ENCODE results near the gene HOXA10.

Gene HOXA10

GRCh38 chr7:27180431-27181420, 6.6 kb upstream of the HOXA10 start:
- H3K27me3 ChIP-seq (replicated peaks; ENCODE audit: insufficient read depth, low read length), result peaks cover 60% of the 10 kb centered on the region
- H3K36me3 ChIP-seq (replicated peaks; ENCODE audit: insufficient read depth, low read length), result no peaks in the 10 kb centered on the region
- H3F3A ChIP-seq (ENCODE audit: insufficient read depth, low read length), result no peaks in the 10 kb centered on the region
- H2AFZ ChIP-seq (ENCODE audit: low read length), result no peak overlapping the region
- H4K20me1 ChIP-seq (ENCODE audit: insufficient read depth, low read length), result no peaks in the 10 kb centered on the region
- no peak overlapping the region for H3K4me2 ChIP-seq (ENCODE audit: low read depth, low read length)
- H3K9ac ChIP-seq (ENCODE audit: low read length), result no peak overlapping the region
- no peaks in the 10 kb centered on the region for H3K79me2 ChIP-seq (ENCODE audit: low read length)
- no peaks in the 10 kb centered on the region for H3K9me3 ChIP-seq (replicated peaks; ENCODE audit: insufficient read depth, low read length)
- H3K27ac ChIP-seq (ENCODE audit: low read length), result no peak overlapping the region
- H3K4me1 ChIP-seq (ENCODE audit: low read length), result no peaks in the 10 kb centered on the region
- no peak overlapping the region for H3K4me3 ChIP-seq (ENCODE audit: low read length)
- no peak for DNase-seq
- TF ChIP-seq EZH2 (optimal IDR thresholded peaks at IDR 0.05; ENCODE audit: low read depth, low read length) (no peak), EZH2phosphoT487 (IDR thresholded peaks at IDR 0.05; ENCODE audit: low read length) (no peak)
- TF ChIP-seq, protein P1, sequence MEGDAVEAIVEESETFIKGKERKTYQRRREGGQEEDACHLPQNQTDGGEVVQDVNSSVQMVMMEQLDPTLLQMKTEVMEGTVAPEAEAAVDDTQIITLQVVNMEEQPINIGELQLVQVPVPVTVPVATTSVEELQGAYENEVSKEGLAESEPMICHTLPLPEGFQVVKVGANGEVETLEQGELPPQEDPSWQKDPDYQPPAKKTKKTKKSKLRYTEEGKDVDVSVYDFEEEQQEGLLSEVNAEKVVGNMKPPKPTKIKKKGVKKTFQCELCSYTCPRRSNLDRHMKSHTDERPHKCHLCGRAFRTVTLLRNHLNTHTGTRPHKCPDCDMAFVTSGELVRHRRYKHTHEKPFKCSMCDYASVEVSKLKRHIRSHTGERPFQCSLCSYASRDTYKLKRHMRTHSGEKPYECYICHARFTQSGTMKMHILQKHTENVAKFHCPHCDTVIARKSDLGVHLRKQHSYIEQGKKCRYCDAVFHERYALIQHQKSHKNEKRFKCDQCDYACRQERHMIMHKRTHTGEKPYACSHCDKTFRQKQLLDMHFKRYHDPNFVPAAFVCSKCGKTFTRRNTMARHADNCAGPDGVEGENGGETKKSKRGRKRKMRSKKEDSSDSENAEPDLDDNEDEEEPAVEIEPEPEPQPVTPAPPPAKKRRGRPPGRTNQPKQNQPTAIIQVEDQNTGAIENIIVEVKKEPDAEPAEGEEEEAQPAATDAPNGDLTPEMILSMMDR (IDR thresholded peaks at IDR 0.05; ENCODE audit: low read length), result no peak
- H3K9me2 ChIP-seq (replicated peaks; ENCODE audit: insufficient read depth, low read length), result no peaks in the 10 kb centered on the region

- Histone ChIP-seq H3K9me3 (replicated peaks; ENCODE audit: insufficient read depth, low read length) (no peaks in the 10 kb centered on the region), H3K4me1 (ENCODE audit: low read length) (no peaks in the 10 kb centered on the region), H3K36me3 (replicated peaks; ENCODE audit: insufficient read depth, low read length) (no peaks in the 10 kb centered on the region), H2AFZ (ENCODE audit: low read length) (no peak overlapping the region), H3F3A (ENCODE audit: insufficient read depth, low read length) (no peaks in the 10 kb centered on the region), H3K27ac (ENCODE audit: low read length) (no peak overlapping the region), H3K9me2 (replicated peaks; ENCODE audit: insufficient read depth, low read length) (no peaks in the 10 kb centered on the region), H3K4me3 (ENCODE audit: low read length) (no peak overlapping the region), H3K27me3 (replicated peaks; ENCODE audit: insufficient read depth, low read length) (peaks cover 60% of the 10 kb centered on the region), H3K4me2 (ENCODE audit: low read depth, low read length) (peak overlapping the region; percentile 8; the same call in 1 of the 2 replicates), H3K79me2 (ENCODE audit: low read length) (no peaks in the 10 kb centered on the region), H3K9ac (ENCODE audit: low read length) (no peak overlapping the region), H4K20me1 (ENCODE audit: insufficient read depth, low read length) (no peaks in the 10 kb centered on the region)
- DNase-seq, result no peak
- TF ChIP-seq EZH2 (optimal IDR thresholded peaks at IDR 0.05; ENCODE audit: low read depth, low read length), result no peak
- TF ChIP-seq, protein P1 (IDR thresholded peaks at IDR 0.05; ENCODE audit: low read length), result peak; percentile 49
Measured at GRCh38 chr7:27179503-27180430, 5.6 kb upstream of the HOXA10 start.

DNA sequence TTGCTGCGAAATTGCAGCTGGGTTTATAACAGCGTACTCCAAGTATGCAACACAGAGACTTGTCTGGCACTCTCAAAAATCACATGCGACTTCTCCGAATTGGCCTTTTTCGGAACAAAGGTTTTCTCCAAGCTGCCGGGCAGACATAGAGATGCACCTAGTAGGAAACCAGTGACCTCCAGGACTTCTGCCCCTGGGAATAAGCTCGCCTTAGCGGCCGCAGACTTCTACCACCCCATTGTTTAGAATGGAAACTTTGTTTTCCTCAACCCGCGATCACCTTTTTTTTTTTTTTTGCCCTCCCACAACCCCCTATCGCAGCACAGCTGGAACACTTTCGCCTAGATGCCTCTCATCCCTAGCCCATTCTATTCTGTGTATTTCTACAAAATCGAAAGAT, 4.9 kb upstream of the HOXA10 start:
- H2AFZ ChIP-seq (ENCODE audit: low read length), result no peak overlapping the region
- H3K9ac ChIP-seq (ENCODE audit: low read length), result no peak overlapping the region
- H3K9me2 ChIP-seq (replicated peaks; ENCODE audit: insufficient read depth, low read length), result no peaks in the 10 kb centered on the region
- peaks cover 62% of the 10 kb centered on the region for H3K27me3 ChIP-seq (replicated peaks; ENCODE audit: insufficient read depth, low read length)
- H3K27ac ChIP-seq (ENCODE audit: low read length), result no peak overlapping the region
- no peak overlapping the region for H3K4me3 ChIP-seq (ENCODE audit: low read length)
- H4K20me1 ChIP-seq (ENCODE audit: insufficient read depth, low read length), result no peaks in the 10 kb centered on the region
- no peak overlapping the region for H3K4me2 ChIP-seq (ENCODE audit: low read depth, low read length)
- H3F3A ChIP-seq (ENCODE audit: insufficient read depth, low read length), result no peaks in the 10 kb centered on the region
- H3K9me3 ChIP-seq (replicated peaks; ENCODE audit: insufficient read depth, low read length), result no peaks in the 10 kb centered on the region
- no peaks in the 10 kb centered on the region for H3K4me1 ChIP-seq (ENCODE audit: low read length)
- DNase-seq, result no peak
- H3K36me3 ChIP-seq (replicated peaks; ENCODE audit: insufficient read depth, low read length), result no peaks in the 10 kb centered on the region
- H3K79me2 ChIP-seq (ENCODE audit: low read length), result no peaks in the 10 kb centered on the region
- TF ChIP-seq EZH2 (optimal IDR thresholded peaks at IDR 0.05; ENCODE audit: low read depth, low read length) (no peak), EZH2phosphoT487 (IDR thresholded peaks at IDR 0.05; ENCODE audit: low read length) (no peak)
- TF ChIP-seq, protein P1 (IDR thresholded peaks at IDR 0.05; ENCODE audit: low read length), result no peak

Measured in MM.1S (cell line).